NCI-H2029 (cell line): ENCODE data around the gene SFXN3.
"Not testable (repeated sequence)": the region's sequence is repeated elsewhere in the genome, so short reads cannot be mapped to it uniquely, and the experiment has no call there.

ENCODE experiments used
- DNase-seq: peaks from one replicate; lab custom pipeline; 2025; lab: John Stamatoyannopoulos, UW

The SFXN3 gene

GRCh38 chr10:101015582-101015973 lies 15.5 kb upstream of the SFXN3 start:
- no peak for DNase-seq

DNA sequence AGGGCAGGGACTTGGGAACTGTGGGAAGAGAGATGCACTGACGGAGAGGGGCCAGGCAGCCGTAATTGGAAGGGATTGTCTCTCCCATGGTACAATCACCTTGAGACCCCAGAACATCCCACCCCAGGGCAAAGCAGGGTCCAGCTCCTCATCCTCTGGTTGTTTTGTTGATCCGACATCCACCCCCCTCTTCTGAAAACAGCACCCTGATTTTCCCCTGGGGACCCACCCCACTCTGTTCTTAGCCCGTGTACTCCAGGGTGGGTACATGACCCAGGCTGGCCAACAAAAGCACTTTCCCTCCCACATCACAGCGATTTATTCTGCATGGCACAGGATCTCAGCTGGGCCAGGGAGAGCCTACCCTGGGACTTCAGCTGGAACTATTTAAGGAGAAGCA lies 14.2 kb upstream of the SFXN3 start:
- no peak for DNase-seq

DNA sequence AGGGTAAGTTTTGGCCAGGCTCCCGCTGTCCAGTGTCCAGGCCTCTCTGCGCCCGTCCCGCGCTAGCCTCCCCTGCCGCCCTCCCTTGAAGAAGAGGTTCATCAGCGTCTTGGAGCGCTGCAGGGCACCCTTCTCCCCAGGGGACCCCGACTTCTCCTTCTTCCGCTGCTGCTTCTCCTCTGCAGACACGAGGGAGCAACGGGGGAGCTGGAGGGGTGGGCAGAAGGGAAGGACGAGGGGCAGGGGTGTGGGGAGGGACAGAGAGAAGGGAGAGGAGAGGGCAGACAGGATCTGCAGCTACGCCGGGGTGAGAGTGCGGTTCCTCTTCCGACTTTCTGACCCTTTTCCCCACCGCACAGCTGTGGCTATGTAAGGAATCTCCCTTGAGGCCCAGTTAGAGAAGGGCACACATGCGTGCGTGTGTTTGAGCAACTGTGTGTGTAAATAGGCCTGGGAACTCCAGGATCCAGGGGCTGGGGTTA lies 12.9 kb upstream of the SFXN3 start:
- DNase-seq, result no peak

DNA sequence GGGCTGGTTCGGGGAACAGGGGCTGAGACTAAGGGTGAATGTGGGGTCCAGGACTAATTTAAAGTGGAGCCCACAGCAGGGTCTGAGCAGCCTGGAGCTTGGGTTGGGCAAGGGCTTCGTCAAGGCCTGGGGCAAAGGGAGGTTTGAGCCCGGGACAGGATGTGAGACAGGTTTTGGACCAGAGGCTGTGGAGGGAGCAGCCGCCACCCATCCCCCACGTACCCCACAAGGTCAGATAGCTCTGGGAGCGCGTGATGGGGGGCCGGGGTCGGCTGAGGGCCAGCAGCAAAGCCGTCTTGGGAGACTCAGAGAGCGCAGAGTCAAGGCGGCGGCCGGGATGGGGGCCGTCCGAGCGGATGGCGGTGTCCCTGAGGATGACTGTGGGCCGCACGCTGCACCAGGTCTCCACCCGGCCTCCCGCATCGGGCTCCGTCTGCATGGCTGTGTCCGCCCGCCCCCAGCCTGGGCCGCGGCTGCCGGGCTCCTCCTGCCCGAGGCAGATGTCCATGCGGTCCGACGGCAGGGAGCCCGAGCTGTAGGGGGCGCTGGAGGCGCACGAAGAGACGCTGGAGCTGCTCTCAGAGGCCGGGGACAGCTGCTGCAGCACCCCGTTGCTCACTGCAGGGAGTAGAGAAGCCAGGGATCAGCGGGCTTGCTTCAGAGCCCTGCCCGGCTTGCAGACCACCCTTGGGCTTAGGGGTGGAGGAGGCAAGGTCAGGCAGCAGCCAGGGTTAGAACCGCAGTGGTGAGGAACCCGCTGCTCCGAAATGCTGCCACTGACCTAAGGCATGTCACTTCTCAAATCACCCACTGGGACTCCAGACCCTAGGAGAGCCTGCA lies 12.2 kb upstream of the SFXN3 start:
- peak; percentile 10 for DNase-seq

GRCh38 chr10:101019440-101019703 lies 11.7 kb upstream of the SFXN3 start:
- no peak for DNase-seq

GRCh38 chr10:101020427-101021075 lies 10.5 kb upstream of the SFXN3 start:
- no peak for DNase-seq

DNA sequence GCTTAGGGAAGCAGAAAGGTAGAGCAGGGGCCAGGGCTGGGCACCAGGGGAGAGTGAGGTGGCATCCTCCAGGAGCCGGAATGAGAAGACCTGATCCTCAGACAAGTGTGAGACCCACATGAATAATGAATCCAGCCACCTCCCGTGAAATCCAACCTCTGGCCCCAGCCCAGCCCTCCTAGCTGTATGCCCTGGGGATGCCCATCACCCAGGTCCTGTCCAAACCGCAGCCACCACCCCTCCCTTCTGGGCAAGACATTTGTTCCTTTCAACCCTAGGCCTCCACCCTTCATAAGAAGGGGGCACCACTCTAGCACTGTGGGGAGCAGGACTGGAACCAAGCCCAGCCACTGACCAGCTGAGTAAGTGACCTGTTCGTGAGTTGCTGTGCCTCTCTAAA lies 9.8 kb upstream of the SFXN3 start:
- DNase-seq, result no peak

- DNase-seq, result no peak
These were observed 9.3 kb upstream of the SFXN3 start for GRCh38 chr10:101021692-101022251.

- DNase-seq, result no peak
These were observed 7.9 kb upstream of the SFXN3 start for GRCh38 chr10:101022967-101023705.

- DNase-seq, result no peak
These were observed 3.8 kb upstream of the SFXN3 start for GRCh38 chr10:101027106-101027720.

DNA sequence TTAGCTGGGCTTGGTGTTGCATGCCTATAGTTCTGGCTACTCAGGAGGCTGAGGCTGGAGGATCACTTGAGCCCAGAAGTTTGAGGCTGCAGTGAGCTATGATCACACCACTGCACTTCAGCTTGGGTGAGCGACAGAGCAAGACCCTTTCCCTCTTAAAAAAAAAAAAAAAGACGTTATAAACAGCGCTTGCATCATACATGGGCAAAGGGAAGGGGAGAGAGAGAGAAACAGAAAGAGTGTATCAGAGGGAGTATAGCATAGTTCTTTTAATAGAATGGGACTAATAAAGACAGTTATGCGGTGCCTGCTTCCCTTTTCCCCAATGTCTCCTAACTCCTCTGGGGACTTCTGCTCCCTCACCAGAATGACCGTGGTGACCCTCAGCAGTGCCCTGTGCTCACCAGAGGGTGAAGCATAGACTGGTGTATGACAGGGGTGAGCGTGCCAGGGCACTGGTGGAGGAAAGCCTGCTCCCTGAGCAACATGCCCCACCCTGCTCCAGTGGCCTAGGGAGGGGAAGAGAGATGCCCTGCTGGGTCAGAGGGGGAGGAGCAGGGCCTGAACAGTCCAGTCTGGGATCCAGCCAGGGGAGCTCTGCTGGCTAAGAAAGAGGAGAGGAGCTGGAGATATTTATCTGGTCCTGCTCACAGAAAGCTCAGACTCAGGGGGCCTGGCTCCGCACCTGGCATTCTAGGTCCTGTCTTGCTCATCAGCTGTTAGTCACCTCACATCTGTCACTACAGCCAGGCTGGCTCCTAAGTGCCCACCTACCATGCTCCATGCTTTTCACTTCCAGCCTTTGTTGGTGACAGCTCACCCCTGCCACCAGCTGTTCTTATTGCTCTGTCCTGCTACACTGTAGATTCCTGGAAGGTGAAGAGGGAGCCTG lies 2.3 kb upstream of the SFXN3 start:
- no peak for DNase-seq

- no peak for DNase-seq
These were observed 1.3 kb upstream of the SFXN3 start for GRCh38 chr10:101029520-101030295.

GRCh38 chr10:101030496-101031127 lies 422 bp upstream of the SFXN3 start:
- no peak for DNase-seq

- peak; percentile 7 for DNase-seq
These were observed 982 bp downstream of the SFXN3 start for GRCh38 chr10:101031796-101032636.

- peak; percentile 16 for DNase-seq
These were observed 1.7 kb downstream of the SFXN3 start for GRCh38 chr10:101032637-101033224.

- DNase-seq, result no peak
These were observed 2.2 kb downstream of the SFXN3 start for GRCh38 chr10:101033276-101033675.

DNA sequence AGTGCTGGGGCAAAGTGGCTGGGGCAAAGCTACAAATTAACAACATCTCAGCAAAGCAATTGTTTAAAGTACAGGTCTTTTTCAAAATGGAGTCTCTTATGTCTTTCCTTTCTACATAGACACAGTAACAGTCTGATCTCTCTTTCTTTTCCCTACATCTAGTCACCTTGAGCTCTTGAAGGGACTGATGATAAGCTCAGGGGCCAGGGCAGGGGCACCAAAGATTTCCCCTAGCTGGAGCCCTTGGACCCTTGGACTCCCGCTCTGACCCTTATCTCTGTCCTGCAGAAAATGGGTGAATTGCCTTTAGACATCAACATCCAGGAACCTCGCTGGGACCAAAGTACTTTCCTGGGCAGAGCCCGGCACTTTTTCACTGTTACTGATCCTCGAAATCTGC lies 3.4 kb downstream of the SFXN3 start:
- DNase-seq, result not testable (repeated sequence)

DNA sequence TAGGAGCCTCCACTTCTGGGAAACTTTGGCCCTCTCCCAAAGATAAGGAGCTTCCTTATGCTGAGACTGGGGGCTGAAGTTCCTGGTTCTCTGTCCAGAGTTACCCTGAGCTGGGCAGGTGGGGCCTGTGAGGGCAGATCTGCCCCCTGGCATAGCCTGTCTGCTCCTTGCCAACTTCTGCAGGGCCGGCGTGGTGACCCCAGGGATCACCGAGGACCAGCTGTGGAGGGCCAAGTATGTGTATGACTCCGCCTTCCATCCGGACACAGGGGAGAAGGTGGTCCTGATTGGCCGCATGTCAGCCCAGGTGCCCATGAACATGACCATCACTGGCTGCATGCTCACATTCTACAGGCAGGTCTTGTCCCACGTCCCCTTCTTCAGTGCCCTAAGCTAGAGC lies 4.3 kb downstream of the SFXN3 start:
- DNase-seq, result no peak
